Heart right ventricle (tissue), 16 donors: ENCODE measurements around the gene C5. TPM values are rescaled to one million over a fixed set of nuclear protein-coding genes. Genes with fewer than 3 reads are reported as not detected.

Source experiments
- ATAC-seq, 8 donors: fragments of 200-7000 bp; cut with Tn5 transposase; one replicate each; pipeline ENCODE4 v1.9.1; 2020; ENCODE audit warnings: mild to moderate bottlenecking in 8 of 8, moderate library complexity in 8 of 8, moderate number of reproducible peaks in 1 of 8
- DNase-seq, 2 donors: peaks; one replicate each; pipeline ENCODE4 v3.0.0-alpha.2; 2020
- H3K27ac ChIP-seq, 10 donors: fragments of 200-600 bp; sonication (generic) in 2 of 10; one replicate each; pipeline versions ENCODE4 v1.5.0 to v1.8.0; 2020 to 2022; ENCODE audit warnings: mild to moderate bottlenecking in 3 of 10
- H3K27me3 ChIP-seq, 7 donors: fragments of 200-600 bp; one replicate each; pipeline ENCODE4 v1.8.0; 2021 to 2022; ENCODE audit warnings: mild to moderate bottlenecking in 2 of 7
- H3K36me3 ChIP-seq, 9 donors: fragments of 200-600 bp; sonication (generic) in 1 of 9; one replicate each; pipeline versions ENCODE4 v1.5.0 to v1.8.0; 2020 to 2022; ENCODE audit warnings: mild to moderate bottlenecking in 2 of 9
- H3K4me1 ChIP-seq, 9 donors: fragments of 200-600 bp; sonication (generic) in 1 of 9; one replicate each; pipeline versions ENCODE4 v1.5.0 to v1.8.0; 2020 to 2022; ENCODE audit warnings: mild to moderate bottlenecking in 4 of 9
- H3K4me3 ChIP-seq, 10 donors: fragments of 200-600 bp; sonication (generic) in 2 of 10; one replicate each; pipeline versions ENCODE4 v1.5.0 to v1.8.0; 2020 to 2022; ENCODE audit warnings: mild to moderate bottlenecking in 7 of 10, moderate library complexity in 2 of 10
- H3K9me3 ChIP-seq, 11 donors: fragments of 200-600 bp in 10 of 11; sonication (generic) in 2 of 11; one replicate each; pipeline versions ENCODE4 v1.5.0 to v1.8.0; 2013 to 2022; ENCODE audit warnings: mild to moderate bottlenecking in 2 of 11, control low read depth in 1 of 11, moderate library complexity in 1 of 11
- WGBS, 2 donors: extraction: QIAGEN DNeasy Blood & Tissue Kit; methylation state at CpG; one replicate each; pipeline ENCODE4 v1.1.7; 2013; ENCODE audit warnings: inconsistent platforms in 1 of 2; 5-methylcytosine and 5-hydroxymethylcytosine counted together
- intact Hi-C, 10 donors: fragments of 100-400 bp; cut with DNase I; formaldehyde crosslinking; loops; one replicate each; pipeline versions ENCODE4 v1.11.1 to v1.14.2; 2022
- polyA plus RNA-seq, 2 donors: library from polyadenylated mRNA; stranded (reverse); fragments of 200-250 nt; gene quantifications; one replicate each; pipeline ENCODE4 v1.2.3, GENCODE V29; 2013
- total RNA-seq, 10 donors: library from RNA; stranded (reverse); fragmentation: NEBNext Ultra II Directional in 3 of 10; extraction: Animal tissue kit (Norgen Biotek cat#: 25700) in 3 of 10; gene quantifications; one replicate each; pipeline versions ENCODE4 v1.2.1 to v1.2.4, GENCODE V29; 2021 to 2023
- TF ChIP-seq, protein P1 (sequence below), 9 donors: fragments of 200-600 bp; sonication (generic) in 2 of 9; IDR thresholded peaks; one replicate each; pipeline versions ENCODE4 v1.5.0 to v1.8.0; 2021 to 2022; ENCODE audit warnings: antibody characterized with exemption in 9 of 9, mild to moderate bottlenecking in 5 of 9, moderate library complexity in 1 of 9
- donor health status: Arrhythmogenic right ventricular cardiomyopathy.
- donor health status: ischemic (EF 13 %, LVEDD 7.1; RV severe dilation, severe dysfunction).
- donor health status: healthy with polysubstance abuse.
- donor health status: DM: no; HTN: yes; CAD: no.
- donor health status: DM: no; HTN: no; CAD: no.
- donor health status: ischemic (EF 25% LVEDD 6.9; RV normal size, moderate dysfunction).
- donor health status: ischemic (EF 25% LVEDD 5.7; RV mildly dilated, moderate dysfunction).
- donor health status: healthy.
- donor health status: DM: yes; HTN: yes; CAD: no.
- donor health status: Ischemic cardiomyopathy.
- donor health status: ischemic (EF 35%, LVEDD 5.7; RV mildly dilated, moderate dysfunction).
- donor health status: nonischemic (EF 11% LVEDD 7.7; RV severe dilation, severe dysfunction).
- donor health status: DM: yes; HTN: yes; CAD: no.
- donor health status: PGD.
- donor health status: ischemic (EF 29% LVEDD 5.4; RV normal size, mild dysfunction).
- donor health status: nonischemic (EF 23%, LVEDD 6.1; RV moderate dilation, normal function).

The C5 gene
- total and polyA plus RNA-seq, 12 donors, result 0.35 to 1.5 (median 0.50) TPM

DNA sequence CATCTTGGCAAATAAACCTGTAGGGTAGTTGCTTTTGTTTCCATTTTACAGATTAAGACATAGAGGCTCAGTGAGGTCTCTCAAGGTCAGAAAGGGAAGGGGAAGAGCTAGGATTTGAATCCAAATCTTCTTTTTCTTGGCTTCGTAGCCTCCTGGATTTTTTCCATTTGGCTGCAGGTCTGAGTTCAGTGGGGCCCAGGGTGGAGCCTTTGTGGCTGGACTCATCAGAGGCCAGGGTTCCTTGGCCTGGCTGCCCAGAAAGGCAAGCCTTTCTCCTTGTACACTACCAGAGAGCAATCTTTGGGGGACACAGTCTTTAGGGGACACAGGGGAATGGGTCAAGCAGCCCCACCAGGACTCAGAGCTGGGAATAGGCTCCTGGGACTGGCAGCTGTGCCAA lies 112.9 kb downstream of the C5 start:
- 60 to 89% methylated on average over 1 of the region's 1 CpG for WGBS, 2 donors
- no peak overlapping the region for H3K4me3 ChIP-seq
- TF ChIP-seq, protein P1, sequence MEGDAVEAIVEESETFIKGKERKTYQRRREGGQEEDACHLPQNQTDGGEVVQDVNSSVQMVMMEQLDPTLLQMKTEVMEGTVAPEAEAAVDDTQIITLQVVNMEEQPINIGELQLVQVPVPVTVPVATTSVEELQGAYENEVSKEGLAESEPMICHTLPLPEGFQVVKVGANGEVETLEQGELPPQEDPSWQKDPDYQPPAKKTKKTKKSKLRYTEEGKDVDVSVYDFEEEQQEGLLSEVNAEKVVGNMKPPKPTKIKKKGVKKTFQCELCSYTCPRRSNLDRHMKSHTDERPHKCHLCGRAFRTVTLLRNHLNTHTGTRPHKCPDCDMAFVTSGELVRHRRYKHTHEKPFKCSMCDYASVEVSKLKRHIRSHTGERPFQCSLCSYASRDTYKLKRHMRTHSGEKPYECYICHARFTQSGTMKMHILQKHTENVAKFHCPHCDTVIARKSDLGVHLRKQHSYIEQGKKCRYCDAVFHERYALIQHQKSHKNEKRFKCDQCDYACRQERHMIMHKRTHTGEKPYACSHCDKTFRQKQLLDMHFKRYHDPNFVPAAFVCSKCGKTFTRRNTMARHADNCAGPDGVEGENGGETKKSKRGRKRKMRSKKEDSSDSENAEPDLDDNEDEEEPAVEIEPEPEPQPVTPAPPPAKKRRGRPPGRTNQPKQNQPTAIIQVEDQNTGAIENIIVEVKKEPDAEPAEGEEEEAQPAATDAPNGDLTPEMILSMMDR (IDR thresholded peaks at IDR 0.05), result no peak
- ATAC-seq (peak in 7 of 8 donors; percentile 8 to 46 (median 24)), DNase-seq (no peak)
- peak overlapping the region; percentile 33 to 95 (median 65) for H3K27ac ChIP-seq
- no peaks in the 10 kb centered on the region for H3K9me3 ChIP-seq
- intact Hi-C loops, result loop anchor here (2.0 to 10.0 kb wide), 11 partner anchors 42 to 182 kb away; partner anchors contain the start of genes PHF19 (in 5 of the 10) and FBXW2 (in 1 of the 10)
- no peaks in the 10 kb centered on the region for H3K36me3 ChIP-seq
- peaks cover 10 to 63% (median 38%) of the 10 kb centered on the region in 9 donors for H3K4me1 ChIP-seq
- H3K27me3 ChIP-seq, result no peaks in the 10 kb centered on the region

DNA sequence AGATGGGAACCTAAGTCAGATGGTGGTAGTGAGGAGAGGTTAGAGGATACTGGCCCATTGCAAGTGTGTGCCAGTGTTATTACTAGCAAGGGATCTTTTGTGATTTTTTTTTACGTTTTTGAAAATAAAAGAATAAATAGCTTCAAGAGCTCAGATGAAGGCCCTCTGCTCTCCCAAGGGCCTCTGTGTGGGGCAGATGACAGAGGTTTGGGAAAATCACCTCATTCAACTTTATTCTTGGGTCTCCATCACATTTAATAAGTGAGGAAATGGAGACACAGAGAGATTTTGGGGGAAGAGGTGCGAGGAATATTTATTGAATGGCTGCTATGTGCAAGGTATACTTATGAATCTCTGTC lies 113.3 kb downstream of the C5 start:
- TF ChIP-seq, protein P1 (IDR thresholded peaks at IDR 0.05), result peak in 2 of 9 donors; percentile 30 to 37
- WGBS, 2 donors, result 42 to 47% methylated on average over 2 of the region's 2 CpGs
- H3K4me1 ChIP-seq, result peaks cover 10 to 63% (median 42%) of the 10 kb centered on the region in 9 donors
- ATAC-seq (no peak), DNase-seq (no peak)
- no peaks in the 10 kb centered on the region for H3K9me3 ChIP-seq
- no peak overlapping the region for H3K4me3 ChIP-seq
- H3K36me3 ChIP-seq, result no peaks in the 10 kb centered on the region
- no peaks in the 10 kb centered on the region for H3K27me3 ChIP-seq
- H3K27ac ChIP-seq, result peak overlapping the region in 9 of 10 donors; percentile 28 to 95 (median 63)
- intact Hi-C loops, result loop anchor here (1.0 to 10.0 kb wide), 12 partner anchors 42 to 182 kb away; partner anchors contain the start of genes PHF19 (in 5 of the 10) and FBXW2 (in 1 of the 10)

DNA sequence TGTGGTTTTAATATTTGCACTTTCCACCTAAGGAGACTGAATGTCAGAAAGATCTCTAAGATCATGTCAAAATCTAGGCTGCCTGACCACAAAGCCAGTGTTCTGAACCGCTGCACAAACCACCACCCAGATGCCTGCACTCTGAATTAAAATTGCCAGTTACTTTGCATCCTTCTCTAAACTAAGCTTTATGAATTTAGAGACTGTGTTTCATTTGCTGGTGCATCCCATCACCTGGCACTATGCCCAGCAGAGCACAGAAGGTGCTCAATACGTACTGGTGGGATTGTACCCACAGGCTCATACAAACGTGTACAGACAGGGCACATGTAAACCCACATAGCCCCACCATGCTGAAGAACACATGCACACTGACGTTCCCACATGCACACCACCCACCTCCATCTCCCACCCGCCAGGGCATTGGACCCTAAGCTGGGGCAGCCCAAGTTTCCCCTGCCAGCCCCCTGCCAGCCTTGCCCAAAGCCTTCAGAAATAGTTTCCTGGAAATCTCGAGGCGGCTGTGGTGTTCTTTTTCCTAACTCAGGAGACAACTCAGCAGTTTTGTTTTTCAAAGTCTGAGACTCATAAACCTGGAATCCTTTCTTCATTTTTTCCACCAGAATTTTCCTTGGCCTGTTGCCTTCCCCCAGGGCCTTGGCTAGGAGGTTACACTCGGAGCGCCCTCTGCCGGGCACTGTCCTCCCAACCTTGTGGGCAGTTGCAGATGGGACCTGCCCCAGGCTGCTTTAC lies 113.9 kb downstream of the C5 start:
- peak; percentile 74 to 94 (median 86) for ATAC-seq

DNA sequence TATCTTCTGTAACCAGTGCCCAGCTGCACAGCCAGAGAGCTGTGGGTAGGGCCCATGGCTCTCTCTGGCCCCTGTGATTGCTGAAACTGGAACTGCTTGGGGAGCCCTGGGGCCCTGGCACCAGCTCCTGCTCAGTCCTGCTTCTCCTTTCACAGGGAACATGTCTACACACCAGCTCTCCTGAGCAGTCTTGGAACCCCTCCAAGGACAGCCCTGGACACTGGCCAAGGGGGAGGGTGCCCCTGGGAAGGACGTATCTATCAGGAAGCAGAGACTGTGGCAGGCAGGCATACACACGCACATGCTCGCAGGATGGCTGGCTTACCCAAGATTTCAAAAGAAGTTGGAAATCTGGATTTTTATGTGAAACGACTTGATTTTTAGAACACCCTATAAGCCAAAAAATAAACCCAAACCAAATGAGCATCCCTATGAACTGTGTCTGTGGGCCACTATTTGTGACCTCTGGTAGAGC lies 114.7 kb downstream of the C5 start:
- H3K27ac ChIP-seq, result peak overlapping the region; percentile 8 to 95 (median 65)
- DNase-seq (peak; percentile 93 to 96), ATAC-seq (peak; percentile 61 to 93 (median 86))
- no peaks in the 10 kb centered on the region for H3K9me3 ChIP-seq
- TF ChIP-seq, protein P1 (IDR thresholded peaks at IDR 0.05), result no peak
- peaks cover 15 to 67% (median 55%) of the 10 kb centered on the region in 9 donors for H3K4me1 ChIP-seq
- 4% methylated on average over 4 of the region's 4 CpGs for WGBS, 2 donors
- intact Hi-C loops, result loop anchor here in 8 of 10 donors (1.0 to 10.0 kb wide), 6 partner anchors 58 to 178 kb away; partner anchors contain the start of genes PHF19 (in 2 of the 8) and FBXW2 (in 1 of the 8)
- H3K36me3 ChIP-seq, result no peaks in the 10 kb centered on the region
- no peak overlapping the region for H3K4me3 ChIP-seq
- no peaks in the 10 kb centered on the region for H3K27me3 ChIP-seq

More for the DNA sequence above, 113.9 kb downstream of the C5 start:
- H3K27ac ChIP-seq, result peak overlapping the region; percentile 8 to 95 (median 65)
- intact Hi-C loops, result loop anchor here (1.0 to 10.0 kb wide), 12 partner anchors 41 to 181 kb away; partner anchors contain the start of genes PHF19 (in 5 of the 10) and FBXW2 (in 1 of the 10)
- H3K4me3 ChIP-seq, result peak overlapping the region in 1 of 10 donors; percentile 12
- TF ChIP-seq, protein P1 (IDR thresholded peaks at IDR 0.05), result peak; percentile 75 to 97 (median 94)
- WGBS, 2 donors, result 19 to 28% methylated on average over 10 of the region's 10 CpGs
- peak; percentile 93 to 96 for DNase-seq
- peaks cover 13 to 63% (median 47%) of the 10 kb centered on the region in 9 donors for H3K4me1 ChIP-seq
- no peaks in the 10 kb centered on the region for H3K27me3 ChIP-seq
- no peaks in the 10 kb centered on the region for H3K36me3 ChIP-seq
- H3K9me3 ChIP-seq, result no peaks in the 10 kb centered on the region
